Neural crest cell (in vitro differentiated cells): ENCODE measurements around the gene ARHGAP15. TPM values are rescaled to one million over a fixed set of nuclear protein-coding genes. Genes with fewer than 3 reads are reported as not detected.
A peak's percentile ranks its signal among the peaks of the same experiment; 100 is the strongest.

ENCODE experiments used
- DNase-seq: peaks from one replicate; pipeline ENCODE4 v3.0.0; 2021; ENCODE audit warnings: low read depth, mixed read lengths, low spot score
- H3K27ac Mint-ChIP-seq: one replicate; pipeline ENCODE4 v1.8.0; 2021; ENCODE audit warnings: mild to moderate bottlenecking, mixed read lengths; ENCODE audit not compliant: unreplicated experiment
- H3K27me3 Mint-ChIP-seq: 2 replicates; pipeline ENCODE4 v1.8.0; 2021; ENCODE audit warnings: low read depth, mild to moderate bottlenecking, mixed read lengths
- H3K36me3 Mint-ChIP-seq: 2 replicates; pipeline ENCODE4 v1.8.0; 2021; ENCODE audit warnings: low read depth, mild to moderate bottlenecking, mixed read lengths
- H3K4me1 Mint-ChIP-seq: 2 replicates; pipeline ENCODE4 v1.8.0; 2021; ENCODE audit warnings: mixed read lengths
- H3K4me3 Mint-ChIP-seq: one replicate; pipeline ENCODE4 v1.8.0; 2021; ENCODE audit warnings: mild to moderate bottlenecking, mixed read lengths
- H3K9me3 Mint-ChIP-seq: 2 replicates; pipeline ENCODE4 v1.8.0; 2021; ENCODE audit warnings: mixed read lengths
- total RNA-seq: library from RNA; stranded (reverse); gene quantifications from 2 replicates; pipeline ENCODE4 v1.2.1, GENCODE V29; 2021
- TF ChIP-seq, protein P1 (sequence below): fragments of 200-600 bp; sonication (generic); conservative IDR thresholded peaks from 2 replicates; pipeline ENCODE4 v1.5.0; 2021; ENCODE audit warnings: antibody characterized with exemption, mild to moderate bottlenecking

ARHGAP15 gene
- total RNA-seq, 1 donor from 2014 or later = 2.8 TPM

DNA sequence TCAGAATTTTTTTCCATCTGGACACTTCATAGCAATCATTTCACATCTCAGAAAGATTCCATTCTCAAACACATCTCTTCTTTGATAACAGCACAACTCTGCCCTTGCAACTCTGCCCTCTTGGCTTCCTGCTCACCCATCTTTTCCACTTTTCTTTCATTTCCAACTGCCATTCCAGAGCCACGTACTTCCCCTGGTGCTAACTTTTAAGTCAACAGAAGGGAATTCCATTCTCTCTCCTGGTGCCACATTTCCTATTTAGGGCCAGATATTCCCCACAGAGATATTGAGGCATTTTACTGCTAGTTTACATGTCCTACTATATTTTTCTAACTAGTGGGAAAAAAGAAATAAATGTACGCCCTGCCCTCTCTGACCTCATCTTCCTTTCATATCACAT, 590.2 kb downstream of the ARHGAP15 start:
- Mint-ChIP-seq H3K27ac (peak overlapping the region; percentile 0), H3K27me3 (no peaks in the 10 kb centered on the region), H3K36me3 (peaks cover 3% of the 10 kb centered on the region), H3K4me3 (no peak overlapping the region), H3K9me3 (peaks cover 5% of the 10 kb centered on the region), H3K4me1 (peaks cover 26% of the 10 kb centered on the region)
- TF ChIP-seq, protein P1, sequence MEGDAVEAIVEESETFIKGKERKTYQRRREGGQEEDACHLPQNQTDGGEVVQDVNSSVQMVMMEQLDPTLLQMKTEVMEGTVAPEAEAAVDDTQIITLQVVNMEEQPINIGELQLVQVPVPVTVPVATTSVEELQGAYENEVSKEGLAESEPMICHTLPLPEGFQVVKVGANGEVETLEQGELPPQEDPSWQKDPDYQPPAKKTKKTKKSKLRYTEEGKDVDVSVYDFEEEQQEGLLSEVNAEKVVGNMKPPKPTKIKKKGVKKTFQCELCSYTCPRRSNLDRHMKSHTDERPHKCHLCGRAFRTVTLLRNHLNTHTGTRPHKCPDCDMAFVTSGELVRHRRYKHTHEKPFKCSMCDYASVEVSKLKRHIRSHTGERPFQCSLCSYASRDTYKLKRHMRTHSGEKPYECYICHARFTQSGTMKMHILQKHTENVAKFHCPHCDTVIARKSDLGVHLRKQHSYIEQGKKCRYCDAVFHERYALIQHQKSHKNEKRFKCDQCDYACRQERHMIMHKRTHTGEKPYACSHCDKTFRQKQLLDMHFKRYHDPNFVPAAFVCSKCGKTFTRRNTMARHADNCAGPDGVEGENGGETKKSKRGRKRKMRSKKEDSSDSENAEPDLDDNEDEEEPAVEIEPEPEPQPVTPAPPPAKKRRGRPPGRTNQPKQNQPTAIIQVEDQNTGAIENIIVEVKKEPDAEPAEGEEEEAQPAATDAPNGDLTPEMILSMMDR = no peak
- DNase-seq = no peak

DNA sequence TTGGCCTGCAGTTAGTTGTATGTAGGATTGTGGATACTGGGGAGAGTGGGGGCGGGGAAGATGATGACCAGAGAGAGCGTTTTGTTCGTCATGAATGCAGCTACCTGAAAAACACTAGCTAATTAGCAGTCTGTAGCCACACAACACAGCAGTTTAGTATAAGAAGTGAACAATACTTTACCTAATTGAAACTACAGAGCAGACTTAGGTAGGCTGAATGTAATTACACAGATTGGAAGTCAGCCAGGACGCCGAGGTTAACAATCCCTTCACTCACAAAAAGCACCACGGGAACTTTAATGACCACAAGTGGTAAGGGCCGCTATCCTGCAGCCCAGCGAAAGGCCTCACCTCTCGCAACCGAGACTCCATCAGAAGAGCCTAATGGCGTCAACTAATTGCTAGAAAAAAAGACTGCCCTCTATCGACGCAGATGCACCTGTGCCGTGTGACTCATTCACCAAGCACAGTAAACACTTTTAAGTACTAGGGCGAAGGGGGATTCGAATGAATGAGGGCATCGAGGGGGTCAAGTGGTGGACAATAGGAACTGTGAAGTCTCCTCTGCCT, 591.0 kb downstream of the ARHGAP15 start:
- TF ChIP-seq, protein P1 = no peak
- Mint-ChIP-seq H3K27ac (no peak overlapping the region), H3K27me3 (no peaks in the 10 kb centered on the region), H3K9me3 (no peaks in the 10 kb centered on the region), H3K4me1 (peaks cover 26% of the 10 kb centered on the region), H3K36me3 (no peaks in the 10 kb centered on the region), H3K4me3 (no peak overlapping the region)
- no peak for DNase-seq

DNA sequence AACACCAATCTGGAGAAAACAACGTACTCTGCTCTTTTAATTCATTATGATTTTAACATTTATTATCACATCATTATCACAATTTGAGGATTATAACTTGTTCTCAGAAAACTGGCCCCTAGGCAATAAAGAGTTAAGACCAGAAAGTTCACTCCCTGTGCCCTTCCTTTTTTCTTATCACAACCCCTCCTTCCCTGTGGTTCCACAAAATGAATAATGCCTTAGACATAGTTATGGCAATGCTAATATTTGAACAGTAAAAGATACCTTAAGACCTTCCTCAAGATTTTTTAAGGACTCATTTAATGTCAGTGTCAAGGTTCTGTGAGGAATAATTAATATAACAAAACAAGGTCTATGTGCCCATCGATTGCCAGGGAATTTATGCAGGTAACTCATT, 596.2 kb downstream of the ARHGAP15 start:
- no peak for DNase-seq
- Mint-ChIP-seq H3K4me3 (no peak overlapping the region), H3K36me3 (no peaks in the 10 kb centered on the region), H3K4me1 (peaks cover 28% of the 10 kb centered on the region), H3K27ac (no peak overlapping the region), H3K27me3 (no peaks in the 10 kb centered on the region), H3K9me3 (no peaks in the 10 kb centered on the region)
- TF ChIP-seq, protein P1 = no peak

DNA sequence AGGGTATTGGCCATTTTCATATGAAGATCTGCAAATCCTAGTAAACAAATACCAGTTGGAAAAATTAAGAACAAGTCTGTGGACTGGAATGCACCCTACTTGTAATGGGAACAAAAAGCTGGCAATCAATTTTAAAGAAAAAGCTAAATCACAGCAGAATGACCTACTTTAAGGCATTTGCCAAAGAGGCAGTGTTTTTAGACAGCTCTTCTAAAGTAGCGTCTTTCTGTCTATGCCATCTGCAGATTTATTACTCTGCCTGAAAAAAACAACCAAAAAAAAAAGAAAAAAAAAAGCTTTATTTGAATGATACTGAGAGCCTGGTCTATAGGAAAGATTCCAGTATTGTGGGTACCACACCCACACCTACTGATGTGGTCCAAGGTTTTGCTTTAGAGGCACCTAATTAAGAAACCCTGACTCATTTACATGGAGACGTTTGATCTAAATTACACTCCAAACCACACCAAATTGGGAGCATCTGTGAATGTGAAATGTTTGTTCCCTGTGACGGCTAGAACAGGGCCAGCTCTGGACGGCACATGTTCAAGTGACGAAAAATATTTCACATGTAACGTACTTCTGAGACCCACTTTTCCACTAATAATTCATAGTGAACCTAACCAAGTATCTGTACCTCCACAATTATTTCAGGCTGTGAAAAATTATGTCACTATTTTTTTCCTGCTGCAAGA, 597.1 kb downstream of the ARHGAP15 start:
- Mint-ChIP-seq H3K9me3 (no peaks in the 10 kb centered on the region), H3K36me3 (no peaks in the 10 kb centered on the region), H3K27me3 (no peaks in the 10 kb centered on the region), H3K4me3 (no peak overlapping the region), H3K4me1 (peaks cover 31% of the 10 kb centered on the region), H3K27ac (no peak overlapping the region)
- DNase-seq = no peak
- TF ChIP-seq, protein P1 = no peak

DNA sequence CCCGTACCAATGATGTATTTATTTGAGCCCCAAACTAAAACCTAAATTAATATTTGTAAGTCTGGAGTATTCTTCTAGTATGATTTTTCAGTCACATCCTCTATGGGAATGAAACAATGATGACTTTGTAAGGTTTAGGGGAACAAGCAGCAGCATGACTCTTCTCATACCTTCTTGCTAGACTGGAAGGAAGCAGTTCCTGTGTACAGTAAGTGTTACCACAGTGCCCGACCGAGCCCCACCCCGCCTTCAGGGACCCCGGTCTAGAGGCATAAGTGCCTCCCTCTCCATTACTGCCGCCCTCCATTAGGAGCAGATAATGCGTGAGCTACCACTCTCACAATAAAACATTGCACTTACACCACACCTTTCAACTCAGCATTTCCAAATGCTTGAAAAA, 599.3 kb downstream of the ARHGAP15 start:
- Mint-ChIP-seq H3K9me3 (no peaks in the 10 kb centered on the region), H3K36me3 (no peaks in the 10 kb centered on the region), H3K27ac (no peak overlapping the region), H3K4me1 (peaks cover 41% of the 10 kb centered on the region), H3K4me3 (no peak overlapping the region), H3K27me3 (no peaks in the 10 kb centered on the region)
- TF ChIP-seq, protein P1 = no peak
- DNase-seq = no peak
